SH-SY5Y (cell line): ENCODE data around the gene CFD.

Source experiments
- GATA2 ChIP-seq: IDR thresholded peaks from 2 replicates; pipeline ENCODE4 v1.6.1; 2011; ENCODE audit warnings: mild to moderate bottlenecking, low read depth, low read length
- GATA3 ChIP-seq: IDR thresholded peaks from 2 replicates; pipeline ENCODE4 v1.6.1; 2011; ENCODE audit warnings: low read depth, mild to moderate bottlenecking, low read length, moderate library complexity

CFD gene

GRCh38 chr19:885536-886224, 26.2 kb downstream of the CFD start:
- no peak for TF ChIP-seq GATA2
- TF ChIP-seq GATA3, result no peak

GRCh38 chr19:887072-887471, 27.6 kb downstream of the CFD start:
- TF ChIP-seq GATA2, result no peak
- TF ChIP-seq GATA3, result no peak

GRCh38 chr19:887599-887998, 28.1 kb downstream of the CFD start:
- TF ChIP-seq GATA3 (no peak), GATA2 (no peak)

- TF ChIP-seq GATA2 (no peak), GATA3 (no peak)
Measured at GRCh38 chr19:888581-889385, 29.3 kb downstream of the CFD start.

GRCh38 chr19:889662-890295, 30.3 kb downstream of the CFD start:
- no peak for TF ChIP-seq GATA2
- no peak for TF ChIP-seq GATA3

- TF ChIP-seq GATA3, result no peak
- no peak for TF ChIP-seq GATA2
Measured at GRCh38 chr19:890831-891230, 31.4 kb downstream of the CFD start.

GRCh38 chr19:892243-892893, 32.9 kb downstream of the CFD start:
- TF ChIP-seq GATA3 (no peak), GATA2 (no peak)

GRCh38 chr19:892894-893689, 33.6 kb downstream of the CFD start, which contains the start of the genes MED16 and RNU6-9:
TSS of gene MED16 (minus strand) at chr19:893187. CDS start at chr19:891131, 2,056 bp downstream.
TSS of gene RNU6-9 (plus strand) at chr19:893484.
- TF ChIP-seq GATA2 (no peak), GATA3 (no peak)

- TF ChIP-seq GATA2 (no peak), GATA3 (no peak)
Measured at GRCh38 chr19:896434-896833, 37.0 kb downstream of the CFD start.

GRCh38 chr19:896999-897398, 37.5 kb downstream of the CFD start:
- TF ChIP-seq GATA3, result no peak

- TF ChIP-seq GATA2 (no peak), GATA3 (no peak)
Measured at GRCh38 chr19:897442-898039, 38.1 kb downstream of the CFD start.

- TF ChIP-seq GATA2, result no peak
- no peak for TF ChIP-seq GATA3
Measured at GRCh38 chr19:898663-899062, 39.2 kb downstream of the CFD start.
